Measurements from ENCODE around the gene BANP.
"Not testable (repeated sequence)": the region's sequence is repeated elsewhere in the genome, so short reads cannot be mapped to it uniquely, and the experiment has no call there.

The BANP gene

GRCh38 chr16:87966685-87967185 is 15.5 kb downstream of the BANP start:
- no peak for DNase-seq

- DNase-seq = no peak
Observed at GRCh38 chr16:87968541-87968940, 17.3 kb downstream of the BANP start.

- no peak for DNase-seq
Observed at GRCh38 chr16:87970186-87970585, 19.0 kb downstream of the BANP start.

- DNase-seq = no peak
Observed at GRCh38 chr16:87971933-87972332, 20.7 kb downstream of the BANP start.

GRCh38 chr16:87973717-87974116 is 22.5 kb downstream of the BANP start:
- DNase-seq = no peak

GRCh38 chr16:87974178-87974577 is 22.9 kb downstream of the BANP start:
- no peak for DNase-seq

GRCh38 chr16:87976665-87977064 is 25.4 kb downstream of the BANP start:
- DNase-seq = no peak

GRCh38 chr16:87978127-87978526 is 26.9 kb downstream of the BANP start:
- DNase-seq = no peak

GRCh38 chr16:87979352-87979751 is 28.1 kb downstream of the BANP start:
- DNase-seq = no peak

- not testable (repeated sequence) for DNase-seq
Observed at GRCh38 chr16:87979911-87980630, 28.8 kb downstream of the BANP start.

- not testable (repeated sequence) for DNase-seq
Observed at GRCh38 chr16:87981376-87981775, 30.1 kb downstream of the BANP start.

- no peak for DNase-seq
Observed at GRCh38 chr16:87982581-87983041, 31.4 kb downstream of the BANP start.

- not testable (repeated sequence) for DNase-seq
Observed at GRCh38 chr16:87983072-87983736, 32.0 kb downstream of the BANP start.

GRCh38 chr16:87983737-87984097 is 32.5 kb downstream of the BANP start:
- not testable (repeated sequence) for DNase-seq

GRCh38 chr16:87984180-87984579 is 32.9 kb downstream of the BANP start:
- not testable (repeated sequence) for DNase-seq

- DNase-seq = no peak
Observed at GRCh38 chr16:87984632-87985267, 33.5 kb downstream of the BANP start.

GRCh38 chr16:87985493-87985892 is 34.3 kb downstream of the BANP start:
- DNase-seq = not testable (repeated sequence)

- DNase-seq = peak; percentile 59
Observed at GRCh38 chr16:87986361-87986849, 35.2 kb downstream of the BANP start.

- not testable (repeated sequence) for DNase-seq
Observed at GRCh38 chr16:87988596-87988995, 37.4 kb downstream of the BANP start.

- DNase-seq = not testable (repeated sequence)
Observed at GRCh38 chr16:87990254-87990653, 39.0 kb downstream of the BANP start.

- not testable (repeated sequence) for DNase-seq
Observed at GRCh38 chr16:87992142-87992541, 40.9 kb downstream of the BANP start.

GRCh38 chr16:87993901-87994300 is 42.7 kb downstream of the BANP start:
- DNase-seq = no peak

GRCh38 chr16:87995644-87996043 is 44.4 kb downstream of the BANP start:
- DNase-seq = no peak

Data from T1000 (cell line).